ENCODE measurements around the gene PRSS23.

The PRSS23 gene

GRCh38 chr11:86812322-86812670 is 12.0 kb downstream of the PRSS23 start:
- no peaks in the 10 kb centered on the region for H3F3A ChIP-seq (ENCODE audit: control insufficient read depth, insufficient read depth)
- H3K27me3 ChIP-seq (ENCODE audit: control insufficient read depth, low read length) = peaks cover 13% of the 10 kb centered on the region
- no peak overlapping the region for H3K27ac ChIP-seq (ENCODE audit: low read depth, low read length)
- no peak overlapping the region for H3K4me3 ChIP-seq (ENCODE audit: low read length)
- no peaks in the 10 kb centered on the region for H3K79me2 ChIP-seq (ENCODE audit: control insufficient read depth, low read length)
- no peaks in the 10 kb centered on the region for H3K9me2 ChIP-seq (replicated peaks; ENCODE audit: control insufficient read depth, low read length)
- TF ChIP-seq, protein P1, sequence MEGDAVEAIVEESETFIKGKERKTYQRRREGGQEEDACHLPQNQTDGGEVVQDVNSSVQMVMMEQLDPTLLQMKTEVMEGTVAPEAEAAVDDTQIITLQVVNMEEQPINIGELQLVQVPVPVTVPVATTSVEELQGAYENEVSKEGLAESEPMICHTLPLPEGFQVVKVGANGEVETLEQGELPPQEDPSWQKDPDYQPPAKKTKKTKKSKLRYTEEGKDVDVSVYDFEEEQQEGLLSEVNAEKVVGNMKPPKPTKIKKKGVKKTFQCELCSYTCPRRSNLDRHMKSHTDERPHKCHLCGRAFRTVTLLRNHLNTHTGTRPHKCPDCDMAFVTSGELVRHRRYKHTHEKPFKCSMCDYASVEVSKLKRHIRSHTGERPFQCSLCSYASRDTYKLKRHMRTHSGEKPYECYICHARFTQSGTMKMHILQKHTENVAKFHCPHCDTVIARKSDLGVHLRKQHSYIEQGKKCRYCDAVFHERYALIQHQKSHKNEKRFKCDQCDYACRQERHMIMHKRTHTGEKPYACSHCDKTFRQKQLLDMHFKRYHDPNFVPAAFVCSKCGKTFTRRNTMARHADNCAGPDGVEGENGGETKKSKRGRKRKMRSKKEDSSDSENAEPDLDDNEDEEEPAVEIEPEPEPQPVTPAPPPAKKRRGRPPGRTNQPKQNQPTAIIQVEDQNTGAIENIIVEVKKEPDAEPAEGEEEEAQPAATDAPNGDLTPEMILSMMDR (IDR thresholded peaks at IDR 0.05; ENCODE audit: low read depth, low read length, poor library complexity, severe bottlenecking) = no peak
- no peak for TF ChIP-seq EZH2phosphoT487 (IDR thresholded peaks at IDR 0.05; ENCODE audit: borderline replicate concordance, low read length)
- H4K20me1 ChIP-seq (ENCODE audit: control insufficient read depth, insufficient read depth, low read depth, low read length) = no peaks in the 10 kb centered on the region
- H3K9me3 ChIP-seq (ENCODE audit: control insufficient read depth, insufficient read depth, low read length) = no peaks in the 10 kb centered on the region
- no peaks in the 10 kb centered on the region for H3K4me1 ChIP-seq (ENCODE audit: control insufficient read depth, low read length)
- H3K36me3 ChIP-seq (ENCODE audit: control insufficient read depth, low read length) = no peaks in the 10 kb centered on the region
- no peak overlapping the region for H3K4me2 ChIP-seq (ENCODE audit: low read length)

DNA sequence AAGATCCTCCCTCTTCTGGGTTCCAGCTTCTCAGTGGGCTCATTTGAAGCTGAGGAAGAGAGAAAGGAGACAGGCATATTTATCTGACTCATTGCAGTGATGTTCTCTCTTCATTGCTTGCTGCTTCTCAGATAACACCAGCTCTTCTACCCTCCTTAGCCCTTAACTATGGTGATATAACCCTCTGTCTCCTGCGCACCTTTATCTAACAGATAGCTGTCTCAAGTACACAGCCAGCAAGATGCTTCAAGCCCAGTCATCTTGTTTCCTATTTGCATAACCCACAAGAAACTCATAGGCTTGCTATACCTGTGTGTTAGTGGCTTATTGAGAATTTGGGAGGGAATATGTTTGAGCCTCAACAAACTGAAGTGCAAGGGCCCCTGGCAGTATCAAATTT is 12.6 kb downstream of the PRSS23 start:
- H4K20me1 ChIP-seq (ENCODE audit: control insufficient read depth, insufficient read depth, low read depth, low read length) = no peaks in the 10 kb centered on the region
- no peaks in the 10 kb centered on the region for H3K9me2 ChIP-seq (replicated peaks; ENCODE audit: control insufficient read depth, low read length)
- no peaks in the 10 kb centered on the region for H3K4me1 ChIP-seq (ENCODE audit: control insufficient read depth, low read length)
- H3K4me2 ChIP-seq (ENCODE audit: low read length) = no peak overlapping the region
- no peaks in the 10 kb centered on the region for H3K36me3 ChIP-seq (ENCODE audit: control insufficient read depth, low read length)
- no peak overlapping the region for H3K4me3 ChIP-seq (ENCODE audit: low read length)
- no peak overlapping the region for H3K27ac ChIP-seq (ENCODE audit: low read depth, low read length)
- H3K9me3 ChIP-seq (ENCODE audit: control insufficient read depth, insufficient read depth, low read length) = no peaks in the 10 kb centered on the region
- no peaks in the 10 kb centered on the region for H3F3A ChIP-seq (ENCODE audit: control insufficient read depth, insufficient read depth)
- peaks cover 15% of the 10 kb centered on the region for H3K27me3 ChIP-seq (ENCODE audit: control insufficient read depth, low read length)
- H3K79me2 ChIP-seq (ENCODE audit: control insufficient read depth, low read length) = no peaks in the 10 kb centered on the region
- TF ChIP-seq, protein P1 (IDR thresholded peaks at IDR 0.05; ENCODE audit: low read depth, low read length, poor library complexity, severe bottlenecking) = no peak
- no peak for TF ChIP-seq EZH2phosphoT487 (IDR thresholded peaks at IDR 0.05; ENCODE audit: borderline replicate concordance, low read length)

- no peak overlapping the region for H3K4me2 ChIP-seq (ENCODE audit: low read length)
- no peaks in the 10 kb centered on the region for H3K4me1 ChIP-seq (ENCODE audit: control insufficient read depth, low read length)
- no peaks in the 10 kb centered on the region for H3K9me3 ChIP-seq (ENCODE audit: control insufficient read depth, insufficient read depth, low read length)
- H3F3A ChIP-seq (ENCODE audit: control insufficient read depth, insufficient read depth) = no peaks in the 10 kb centered on the region
- H3K4me3 ChIP-seq (ENCODE audit: low read length) = no peak overlapping the region
- H3K79me2 ChIP-seq (ENCODE audit: control insufficient read depth, low read length) = no peaks in the 10 kb centered on the region
- no peaks in the 10 kb centered on the region for H4K20me1 ChIP-seq (ENCODE audit: control insufficient read depth, insufficient read depth, low read depth, low read length)
- peaks cover 17% of the 10 kb centered on the region for H3K27me3 ChIP-seq (ENCODE audit: control insufficient read depth, low read length)
- H3K9me2 ChIP-seq (replicated peaks; ENCODE audit: control insufficient read depth, low read length) = no peaks in the 10 kb centered on the region
- H3K27ac ChIP-seq (ENCODE audit: low read depth, low read length) = no peak overlapping the region
- no peaks in the 10 kb centered on the region for H3K36me3 ChIP-seq (ENCODE audit: control insufficient read depth, low read length)
- TF ChIP-seq EZH2phosphoT487 (IDR thresholded peaks at IDR 0.05; ENCODE audit: borderline replicate concordance, low read length) = no peak
- TF ChIP-seq, protein P1 (IDR thresholded peaks at IDR 0.05; ENCODE audit: low read depth, low read length, poor library complexity, severe bottlenecking) = no peak
These were observed 14.4 kb downstream of the PRSS23 start for GRCh38 chr11:86814775-86815174.

- H3K4me1 ChIP-seq (ENCODE audit: control insufficient read depth, low read length) = no peaks in the 10 kb centered on the region
- H3K4me2 ChIP-seq (ENCODE audit: low read length) = no peak overlapping the region
- no peak overlapping the region for H3K4me3 ChIP-seq (ENCODE audit: low read length)
These were observed 15.4 kb downstream of the PRSS23 start for GRCh38 chr11:86815726-86816125.

More at GRCh38 chr11:86815726-86816125, 15.4 kb downstream of the PRSS23 start:
- H3K9me2 ChIP-seq (replicated peaks; ENCODE audit: control insufficient read depth, low read length) = no peaks in the 10 kb centered on the region
- no peaks in the 10 kb centered on the region for H3K79me2 ChIP-seq (ENCODE audit: control insufficient read depth, low read length)
- no peak overlapping the region for H3K27ac ChIP-seq (ENCODE audit: low read depth, low read length)
- no peaks in the 10 kb centered on the region for H3F3A ChIP-seq (ENCODE audit: control insufficient read depth, insufficient read depth)
- no peaks in the 10 kb centered on the region for H4K20me1 ChIP-seq (ENCODE audit: control insufficient read depth, insufficient read depth, low read depth, low read length)
- H3K36me3 ChIP-seq (ENCODE audit: control insufficient read depth, low read length) = no peaks in the 10 kb centered on the region
- peaks cover 17% of the 10 kb centered on the region for H3K27me3 ChIP-seq (ENCODE audit: control insufficient read depth, low read length)
- no peaks in the 10 kb centered on the region for H3K9me3 ChIP-seq (ENCODE audit: control insufficient read depth, insufficient read depth, low read length)
- no peak for TF ChIP-seq EZH2phosphoT487 (IDR thresholded peaks at IDR 0.05; ENCODE audit: borderline replicate concordance, low read length)
- TF ChIP-seq, protein P1 (IDR thresholded peaks at IDR 0.05; ENCODE audit: low read depth, low read length, poor library complexity, severe bottlenecking) = no peak
